Activated CD4-positive, alpha-beta T cell treated with anti-CD3 and anti-CD28 coated beads for 1 hour (primary cell): ENCODE results near the gene SRP68.
"Not testable (repeated sequence)": the region's sequence is repeated elsewhere in the genome, so short reads cannot be mapped to it uniquely, and the experiment has no call there.

Experiments
- DNase-seq: peaks from one replicate; pipeline ENCODE4 v3.0.0-alpha.2; 2020

SRP68 gene

DNA sequence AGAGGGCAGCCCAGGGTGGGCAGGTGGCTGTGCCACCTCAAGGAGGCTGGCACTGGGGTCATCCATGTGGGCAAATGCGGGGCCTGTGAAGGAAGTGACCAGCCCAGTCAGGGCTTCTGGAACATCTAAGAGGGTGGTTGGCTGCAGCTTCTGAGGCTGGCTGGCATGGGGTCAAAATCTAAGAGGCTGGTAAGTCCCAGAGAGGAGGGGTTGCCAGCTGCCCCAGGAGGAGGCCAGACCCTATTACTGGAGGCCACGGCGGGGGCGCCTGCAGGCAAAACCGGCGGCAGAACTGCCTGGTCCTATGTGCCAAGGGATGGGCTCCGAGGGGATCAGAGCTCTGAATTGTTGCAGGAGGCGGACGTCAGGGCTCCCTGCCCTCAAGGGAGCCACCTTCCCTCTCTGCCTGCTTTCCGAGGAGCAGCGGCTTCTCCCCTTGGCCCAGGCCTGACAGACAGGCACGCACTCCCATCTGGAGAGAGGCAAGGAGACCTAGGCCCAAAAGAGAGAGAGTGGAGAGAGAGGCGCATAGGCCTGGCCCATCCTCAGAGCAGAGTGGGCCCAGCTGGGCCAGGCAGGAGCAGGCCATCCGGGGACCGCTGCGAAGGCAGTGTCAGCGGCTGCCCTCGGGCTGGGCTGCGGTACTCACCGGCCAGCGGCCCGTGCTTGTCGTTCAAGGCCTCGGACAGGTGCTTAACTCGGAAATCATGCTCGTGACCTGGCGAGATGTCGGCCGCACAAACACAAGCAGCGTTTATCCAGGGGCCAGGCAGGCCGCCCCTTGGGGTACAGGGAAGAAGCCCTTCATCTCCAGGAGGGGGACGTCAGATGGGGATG is 17.6 kb upstream of the SRP68 start:
- no peak for DNase-seq

DNA sequence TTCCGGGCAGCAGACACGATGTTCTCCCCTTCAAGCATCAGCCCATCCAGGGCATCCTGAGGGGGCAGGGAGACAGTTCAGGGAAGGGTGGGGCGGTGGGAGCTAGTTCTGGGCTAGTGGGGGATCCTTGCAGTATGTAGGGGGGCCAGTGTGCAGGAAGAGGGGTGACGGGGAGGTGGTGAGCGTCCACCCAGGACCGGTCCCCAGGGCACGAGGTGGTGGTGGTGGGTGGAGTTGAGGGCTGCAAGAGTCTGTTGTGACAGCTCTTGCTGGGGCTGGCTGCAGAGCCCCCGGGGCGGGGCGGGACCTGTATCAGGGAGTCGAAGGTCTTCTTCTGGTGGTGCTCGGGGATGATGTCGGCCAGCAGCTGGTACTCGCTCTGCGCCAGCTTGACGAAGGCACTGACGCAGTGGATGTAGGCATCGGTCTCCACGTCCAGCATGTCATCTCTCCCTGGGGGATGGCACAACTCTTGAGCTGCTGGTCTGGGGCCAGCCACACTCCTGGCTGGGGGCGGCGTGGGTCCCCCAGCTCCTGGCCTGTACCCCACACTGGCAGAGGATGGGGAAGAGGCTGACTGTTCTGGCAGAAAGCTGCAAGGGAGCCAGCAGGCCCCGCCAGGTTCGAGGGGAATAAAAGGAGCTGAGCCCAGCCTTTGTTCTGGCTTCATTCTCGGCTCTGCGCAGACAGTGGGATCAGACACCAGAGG is 16.7 kb upstream of the SRP68 start:
- no peak for DNase-seq

DNA sequence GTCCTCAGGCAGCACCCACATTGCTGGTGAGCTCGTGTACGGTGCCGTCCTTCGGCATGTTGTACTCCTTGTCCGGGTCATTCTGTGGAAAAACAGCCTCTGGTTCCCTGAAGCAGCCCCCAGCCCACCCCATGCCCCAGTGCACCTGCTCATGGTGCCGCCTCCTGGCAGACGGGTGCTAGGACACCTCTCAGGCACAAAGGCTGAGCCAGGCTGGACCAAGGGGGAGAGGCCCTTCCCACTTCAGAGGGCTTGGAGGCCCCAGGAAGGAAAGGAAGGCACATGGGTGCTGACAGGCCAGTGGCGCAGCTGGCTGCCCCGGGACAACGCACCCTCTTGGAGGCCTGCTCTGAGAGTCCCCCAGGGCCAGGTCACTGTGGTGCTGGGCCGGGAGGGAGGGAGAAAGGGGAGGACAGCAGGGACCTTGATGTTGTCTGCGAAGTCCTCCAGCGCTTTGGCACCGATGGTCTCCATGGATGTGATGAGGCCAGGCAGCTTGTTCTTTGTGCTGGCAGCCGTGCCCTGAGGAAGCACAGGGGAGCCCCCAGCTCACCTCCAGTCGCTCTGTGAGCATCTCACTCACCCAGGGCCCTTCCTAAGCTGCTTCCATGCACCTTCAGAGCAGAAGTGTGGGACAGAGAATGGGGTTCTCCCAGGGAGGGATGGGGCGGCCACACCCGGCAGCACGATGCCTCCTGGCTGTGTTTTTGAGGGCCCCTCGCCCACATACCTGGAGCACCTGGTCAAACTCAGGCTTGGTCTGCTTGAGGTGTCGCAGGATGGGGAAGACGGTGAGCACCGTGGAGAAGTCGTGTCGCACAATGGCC is 15.9 kb upstream of the SRP68 start:
- no peak for DNase-seq

DNA sequence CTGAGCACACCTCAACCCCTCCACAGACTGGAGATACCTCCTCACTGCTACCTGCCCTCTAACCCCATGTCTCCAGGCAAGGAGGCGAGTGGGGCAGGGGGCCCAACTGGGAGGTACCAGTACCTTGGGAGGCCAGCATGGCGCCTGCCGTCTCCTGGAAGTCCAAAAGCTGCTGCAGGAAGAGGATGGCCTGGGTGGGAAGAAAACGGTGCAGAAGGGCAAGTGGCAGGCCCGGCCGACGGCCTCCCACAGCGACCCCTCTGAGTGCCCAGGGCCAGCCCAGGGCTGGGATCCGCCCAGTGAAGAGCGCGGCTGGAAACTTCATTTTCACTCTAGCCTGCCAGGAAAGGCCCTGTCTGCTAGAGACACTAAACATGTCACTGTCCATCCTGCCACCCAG is 15.2 kb upstream of the SRP68 start:
- no peak for DNase-seq

DNA sequence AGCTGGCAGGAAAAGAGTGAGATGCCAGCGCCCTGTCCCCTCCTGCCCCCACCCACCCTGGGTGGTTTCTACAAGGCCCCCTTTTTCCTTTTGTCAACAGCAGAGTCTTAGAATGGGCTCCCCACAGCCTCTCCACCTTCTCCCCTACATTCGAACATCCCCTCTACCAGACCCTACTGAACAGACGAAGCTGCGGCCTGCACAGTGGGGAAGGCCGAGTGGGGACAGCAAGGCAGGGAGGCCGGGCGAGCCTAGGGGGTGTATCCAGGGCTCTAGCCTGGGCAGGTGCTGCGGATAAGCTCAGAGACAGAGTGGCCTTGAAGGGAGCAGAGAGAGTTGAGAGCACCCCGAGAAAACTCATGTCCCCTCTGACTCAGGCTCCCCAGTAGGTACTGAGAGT is 14.1 kb upstream of the SRP68 start:
- no peak for DNase-seq

DNA sequence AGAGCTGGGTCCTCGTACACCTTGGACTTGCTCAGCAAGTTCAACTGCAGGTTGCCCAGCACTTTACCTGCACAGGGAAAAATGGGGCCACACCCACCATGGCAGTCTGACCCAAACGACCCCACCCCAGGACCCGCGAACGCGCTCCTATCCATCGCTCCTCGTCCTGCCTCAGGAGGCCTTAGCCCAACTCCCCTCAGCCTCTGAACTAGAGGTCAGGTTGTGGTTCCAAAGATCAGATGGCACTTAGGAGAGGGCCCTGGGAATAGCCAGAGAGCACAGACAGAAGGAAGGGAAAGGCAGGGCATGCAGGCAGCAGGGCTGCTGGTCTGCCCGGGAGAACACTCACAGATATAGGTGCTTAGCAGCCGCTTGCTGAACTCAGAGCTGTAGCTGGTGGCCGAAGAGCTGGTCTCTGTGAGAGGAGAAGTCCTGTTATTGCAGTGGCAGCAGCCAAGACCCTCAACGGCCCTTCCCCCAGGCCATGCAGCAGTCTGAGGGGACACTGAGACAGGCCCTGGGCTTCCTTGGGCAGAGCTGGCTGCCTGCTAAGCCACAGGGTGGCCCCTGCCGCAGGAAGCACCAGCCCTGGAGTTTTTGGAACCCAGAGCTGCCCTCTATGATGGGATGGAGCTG is 13.5 kb upstream of the SRP68 start:
- DNase-seq, result no peak

DNA sequence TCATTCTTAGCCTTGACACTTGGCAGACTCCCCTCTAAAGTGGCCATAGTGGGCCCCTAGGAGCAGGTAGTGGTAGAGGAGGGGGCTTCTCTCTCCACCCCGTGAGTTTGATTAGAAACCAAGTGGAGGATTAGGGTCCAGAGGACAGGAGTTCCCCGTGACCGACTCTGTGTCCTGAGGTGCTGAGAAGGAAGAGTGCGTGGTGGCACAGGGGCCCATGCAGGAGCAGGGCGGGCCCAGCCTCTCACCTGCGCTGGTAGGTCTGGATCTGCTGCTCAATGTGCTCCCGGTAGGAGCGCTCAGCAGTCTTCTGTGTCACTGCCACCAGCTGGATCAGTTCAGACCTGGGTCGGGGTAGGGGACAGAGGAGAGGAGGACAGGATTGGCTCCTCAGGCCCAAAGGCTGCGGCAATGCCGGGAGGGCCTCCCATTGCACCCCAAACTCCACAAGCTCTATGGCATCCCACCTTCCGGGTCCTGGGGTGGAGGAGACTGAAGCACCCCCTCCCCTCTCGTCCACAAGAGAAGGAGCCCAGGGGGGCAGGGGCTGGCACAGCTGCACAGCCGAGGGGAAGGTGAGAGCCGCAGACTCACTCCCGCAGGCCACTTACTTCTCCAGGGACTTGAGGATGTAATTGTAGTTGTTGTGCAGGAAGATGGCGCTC is 12.9 kb upstream of the SRP68 start:
- DNase-seq, result no peak

DNA sequence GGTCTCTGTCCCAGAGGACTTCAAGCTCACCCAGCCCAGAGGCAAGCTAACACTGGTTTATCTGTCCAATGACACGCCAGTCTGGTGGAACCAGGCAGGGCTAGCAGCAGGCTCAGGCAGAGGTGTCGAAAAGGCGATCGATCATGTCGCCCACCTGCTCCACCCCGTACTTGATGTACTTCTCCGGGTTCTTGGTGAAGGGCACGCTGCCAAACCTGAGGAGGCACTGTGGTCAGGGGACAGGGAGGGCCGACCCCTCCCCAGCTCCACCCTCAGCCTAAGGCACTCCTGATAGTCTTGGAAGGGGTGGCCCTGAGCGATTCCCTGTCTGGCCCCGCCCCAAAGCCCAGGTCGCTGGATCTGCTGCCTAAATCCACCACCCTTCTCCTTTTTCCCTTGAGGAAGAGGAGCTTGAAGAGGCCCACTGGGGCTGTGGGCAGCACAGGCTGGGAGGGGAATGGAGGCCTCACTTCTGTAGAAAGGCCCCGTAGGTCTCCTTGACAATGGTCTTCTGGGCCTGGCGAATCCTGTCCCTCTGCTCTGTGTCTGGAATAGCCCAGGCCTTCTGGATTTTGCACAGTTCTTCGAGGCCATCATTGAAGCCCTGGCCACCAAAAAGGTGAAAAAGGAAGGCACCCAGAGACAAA is 11.3 kb upstream of the SRP68 start:
- no peak for DNase-seq

DNA sequence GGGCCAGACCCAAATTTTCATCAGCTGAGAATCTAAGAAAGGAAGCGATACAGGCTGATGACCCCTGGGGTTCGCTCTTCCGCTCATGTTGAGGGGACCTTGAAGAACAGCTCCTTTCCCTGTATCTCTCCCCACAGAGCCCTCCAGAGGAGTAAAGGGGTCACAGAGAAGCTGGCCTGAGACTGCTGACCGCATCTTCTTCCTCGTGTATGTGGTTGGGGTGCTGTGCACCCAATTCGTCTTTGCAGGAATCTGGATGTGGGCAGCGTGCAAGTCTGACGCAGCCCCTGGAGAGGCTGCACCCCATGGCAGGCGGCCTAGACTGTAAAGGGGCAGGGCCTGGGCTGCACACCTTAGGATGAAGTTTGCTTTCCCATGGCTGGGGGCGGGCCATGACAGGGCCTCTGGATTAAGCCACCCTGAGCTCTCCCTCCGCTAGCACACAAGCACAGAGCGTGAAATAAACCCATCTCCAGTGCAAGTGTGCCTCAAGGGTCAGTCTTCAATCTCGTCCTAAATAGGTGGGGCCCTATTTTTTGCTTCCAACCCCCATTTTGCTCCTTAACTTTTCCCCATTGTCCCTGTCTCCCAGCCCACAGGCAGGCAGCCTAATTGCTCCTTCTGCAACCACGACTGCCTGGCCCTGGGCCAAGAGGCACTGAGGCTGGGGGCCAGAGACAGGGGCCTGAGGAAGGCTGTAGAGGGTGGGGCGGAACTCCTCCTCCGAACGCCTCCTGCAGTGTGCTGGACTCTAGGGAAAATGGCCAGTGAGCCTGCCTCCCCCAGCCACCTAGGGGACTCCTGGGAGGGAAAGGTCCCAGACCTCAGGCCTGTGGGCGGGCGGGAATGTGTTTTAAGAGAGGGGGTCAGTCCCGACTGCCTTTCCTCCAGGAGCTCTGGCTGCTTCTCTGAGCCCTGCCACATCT is 10.3 kb upstream of the SRP68 start:
- no peak for DNase-seq

DNA sequence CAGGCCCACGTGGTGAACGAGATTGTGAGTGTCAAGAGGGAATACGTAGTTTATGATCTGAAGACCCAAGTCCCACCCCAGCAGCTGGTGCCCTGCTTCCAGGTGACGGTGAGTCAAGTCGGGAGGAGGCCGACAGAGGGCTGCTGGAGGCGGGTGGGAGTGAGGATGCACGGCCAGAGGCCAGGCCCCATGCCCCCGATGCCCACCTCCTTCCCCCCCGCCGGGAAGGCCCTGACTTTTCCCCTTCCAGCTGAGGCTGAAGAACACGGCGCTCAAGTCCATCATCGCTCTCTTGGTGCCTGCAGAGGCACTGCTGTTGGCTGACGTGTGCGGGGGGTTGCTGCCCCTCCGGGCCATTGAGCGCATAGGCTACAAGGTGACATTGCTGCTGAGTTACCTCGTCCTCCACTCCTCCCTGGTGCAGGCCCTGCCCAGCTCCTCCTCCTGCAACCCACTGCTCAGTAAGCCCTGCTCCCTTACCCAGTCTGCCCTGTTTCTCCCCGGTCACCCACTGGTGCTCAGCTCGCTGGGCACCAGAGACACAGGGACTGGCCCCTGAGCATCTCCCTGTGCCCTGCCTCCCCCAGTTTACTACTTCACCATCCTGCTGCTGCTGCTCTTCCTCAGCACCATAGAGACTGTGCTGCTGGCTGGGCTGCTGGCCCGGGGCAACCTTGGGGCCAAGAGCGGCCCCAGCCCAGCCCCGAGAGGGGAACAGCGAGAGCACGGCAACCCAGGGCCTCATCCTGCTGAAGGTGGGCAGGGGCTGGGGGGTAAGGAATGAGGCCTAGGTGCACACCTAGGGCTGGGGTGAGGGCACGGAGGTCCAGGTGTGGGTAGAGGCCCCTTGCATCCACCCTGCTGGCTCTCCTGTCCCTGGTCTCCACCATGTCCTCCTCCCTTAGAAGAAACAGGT is 9.2 kb upstream of the SRP68 start:
- DNase-seq, result no peak

DNA sequence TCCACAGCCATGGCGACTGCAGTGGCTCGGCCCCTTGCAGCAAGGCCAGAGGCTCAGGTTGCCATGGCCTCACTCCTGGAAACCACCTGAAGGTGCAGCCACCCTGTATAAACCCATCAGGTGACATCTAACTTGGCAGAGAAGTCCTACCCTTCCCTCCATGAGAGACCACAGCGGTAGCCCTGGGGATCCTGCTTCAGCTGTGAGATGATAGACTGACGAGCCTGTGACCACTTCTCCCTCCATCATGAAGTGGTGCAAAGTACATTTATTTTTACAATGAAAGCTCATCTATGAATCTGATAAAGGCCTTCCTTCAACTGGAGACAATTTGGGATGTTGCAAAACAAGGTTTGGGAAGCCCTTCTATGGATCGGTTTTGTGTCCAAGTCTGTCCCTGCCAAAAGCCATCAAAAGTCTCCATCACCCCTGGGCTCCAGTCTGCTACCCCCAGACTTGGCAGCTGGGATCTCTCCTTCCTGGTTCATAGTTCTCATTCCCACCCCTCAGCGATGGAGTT is 8.5 kb upstream of the SRP68 start:
- no peak for DNase-seq

DNA sequence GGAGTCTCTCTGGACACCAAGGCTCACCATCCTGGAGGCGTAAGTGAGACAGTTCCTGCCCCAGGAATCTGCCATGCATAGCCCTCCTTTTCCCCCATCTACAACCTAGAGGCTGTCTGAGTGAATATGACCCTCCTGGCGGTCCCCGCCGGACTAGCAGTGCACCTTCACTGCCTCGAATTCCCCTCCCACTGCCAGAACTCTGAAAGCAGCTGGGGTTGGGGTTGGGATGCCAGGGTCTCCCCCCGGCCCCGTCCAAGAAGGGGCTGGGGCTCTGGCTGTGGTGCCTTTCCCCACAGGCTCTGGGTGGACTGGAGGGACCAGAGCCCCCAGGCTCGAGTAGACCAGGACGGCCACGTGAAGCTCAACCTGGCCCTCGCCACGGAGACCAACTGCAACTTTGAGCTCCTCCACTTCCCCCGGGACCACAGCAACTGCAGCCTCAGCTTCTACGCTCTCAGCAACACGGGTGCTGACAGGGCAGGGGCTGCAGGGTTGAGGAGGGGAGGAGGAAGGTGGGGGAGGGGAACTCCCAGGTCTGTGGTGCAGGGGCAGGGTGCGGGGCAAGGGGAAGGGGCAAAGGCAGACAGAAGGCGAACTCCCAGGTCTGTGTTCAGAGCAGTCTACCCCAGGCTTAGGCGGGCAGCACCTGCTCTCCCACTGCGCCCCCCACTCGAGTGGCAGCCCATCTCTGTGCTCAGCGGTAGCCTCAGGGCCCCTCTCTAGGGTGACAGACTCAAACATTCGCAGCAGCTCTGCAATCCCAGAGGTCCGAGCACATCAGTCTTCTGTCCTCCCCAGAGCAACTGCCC is 7.8 kb upstream of the SRP68 start:
- no peak for DNase-seq

DNA sequence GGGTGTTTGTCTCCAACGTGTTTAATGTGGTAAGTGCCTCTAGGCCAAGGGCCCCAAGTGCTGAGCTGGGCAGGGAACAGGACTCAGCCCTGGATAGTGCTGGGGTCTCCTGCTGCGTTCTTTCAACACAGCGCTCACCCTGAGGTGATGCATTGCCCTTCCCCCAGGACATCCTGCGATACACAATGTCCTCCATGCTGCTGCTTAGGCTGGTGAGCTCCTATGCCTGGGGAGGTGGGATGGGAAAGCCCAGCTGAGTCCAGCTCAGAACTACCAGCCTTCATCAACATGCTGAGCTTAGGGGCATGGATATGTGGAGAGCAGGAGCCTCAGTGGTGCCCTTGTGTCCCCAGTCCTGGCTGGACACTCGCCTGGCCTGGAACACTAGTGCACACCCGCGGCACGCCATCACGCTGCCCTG is 7.2 kb upstream of the SRP68 start:
- no peak for DNase-seq

DNA sequence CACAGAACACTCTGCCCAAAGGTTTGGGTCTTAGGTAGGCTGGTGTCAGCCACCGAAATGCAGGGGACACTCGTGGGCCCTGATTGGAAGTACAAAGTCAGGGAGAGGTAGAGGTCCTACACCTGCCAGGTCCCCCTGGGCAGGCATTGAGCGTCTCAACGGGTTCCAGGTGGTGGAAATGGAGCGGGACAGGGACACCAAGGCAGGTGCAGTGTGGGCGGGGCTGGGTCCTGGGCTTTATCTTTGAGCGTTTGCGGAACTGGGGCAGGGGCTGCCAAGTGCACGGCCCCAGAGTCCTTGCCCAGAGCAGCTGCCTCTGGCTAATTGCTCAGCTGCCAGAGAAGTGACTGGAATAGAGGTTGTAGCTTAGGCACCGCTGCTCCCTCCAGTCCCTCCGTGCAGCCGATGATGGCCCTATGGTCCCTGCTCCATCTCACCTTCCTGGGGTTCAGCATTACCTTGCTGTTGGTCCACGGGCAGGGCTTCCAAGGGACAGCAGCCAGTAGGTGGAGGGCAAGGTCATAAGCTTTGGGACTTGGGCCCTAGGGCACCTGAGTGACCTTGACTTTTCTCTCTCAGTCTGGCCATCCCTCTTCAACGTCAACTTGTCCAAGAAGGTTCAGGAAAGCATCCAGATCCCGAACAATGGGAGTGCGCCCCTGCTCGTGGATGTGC is 6.7 kb upstream of the SRP68 start, which contains the start of gene ZACN:
ZACN (plus strand) TSS at position 323 of the 675 bp plus-strand sequence; CDS start at position 406, 83 bp downstream.
- no peak for DNase-seq

DNA sequence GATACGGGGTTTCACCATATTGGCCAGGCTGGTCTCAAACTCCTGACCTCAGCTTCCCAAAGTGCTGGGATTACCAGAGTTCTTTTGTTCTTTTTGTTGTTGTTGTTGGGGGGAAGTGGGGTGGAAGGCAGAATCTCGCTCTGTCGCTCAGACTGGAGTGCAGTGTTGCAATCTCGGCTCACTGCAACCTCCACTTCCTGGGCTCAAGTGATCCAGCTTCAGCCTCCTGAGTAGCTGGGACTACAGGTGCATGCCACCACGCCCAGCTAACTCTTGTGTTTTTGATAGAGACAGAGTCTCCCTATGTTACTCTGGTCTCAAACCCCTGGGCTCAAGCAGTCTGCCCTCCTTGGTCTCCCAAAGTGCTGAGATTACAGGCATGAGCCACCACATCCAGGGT is 6.1 kb upstream of the SRP68 start:
- DNase-seq, result not testable (repeated sequence)

DNA sequence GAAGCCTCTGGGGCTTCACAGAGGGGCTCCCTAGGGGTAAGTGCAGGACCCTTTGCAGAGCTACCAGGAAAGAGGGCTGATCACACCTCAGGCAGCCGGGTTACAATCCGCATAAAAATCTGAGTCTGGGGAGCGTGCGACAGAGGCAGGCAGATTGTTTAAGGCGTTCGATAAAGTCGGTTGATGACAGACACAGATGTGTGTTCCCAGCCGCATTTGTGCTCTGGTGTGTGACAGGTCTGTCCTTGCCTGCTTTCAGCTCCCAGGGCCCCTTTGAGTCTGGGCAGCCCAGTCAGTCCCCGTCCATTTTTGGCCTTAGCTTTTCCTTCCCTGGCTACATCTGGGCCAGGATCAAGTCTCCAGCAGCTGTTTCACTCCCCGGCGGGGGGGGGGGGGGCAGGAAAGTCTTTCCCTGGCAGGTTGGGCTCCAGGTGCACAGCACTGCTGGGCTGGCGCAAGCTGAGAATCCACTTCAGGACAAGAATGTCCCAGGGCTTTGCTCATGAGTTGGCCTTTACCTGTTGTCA is 5.3 kb upstream of the SRP68 start:
- DNase-seq, result no peak

DNA sequence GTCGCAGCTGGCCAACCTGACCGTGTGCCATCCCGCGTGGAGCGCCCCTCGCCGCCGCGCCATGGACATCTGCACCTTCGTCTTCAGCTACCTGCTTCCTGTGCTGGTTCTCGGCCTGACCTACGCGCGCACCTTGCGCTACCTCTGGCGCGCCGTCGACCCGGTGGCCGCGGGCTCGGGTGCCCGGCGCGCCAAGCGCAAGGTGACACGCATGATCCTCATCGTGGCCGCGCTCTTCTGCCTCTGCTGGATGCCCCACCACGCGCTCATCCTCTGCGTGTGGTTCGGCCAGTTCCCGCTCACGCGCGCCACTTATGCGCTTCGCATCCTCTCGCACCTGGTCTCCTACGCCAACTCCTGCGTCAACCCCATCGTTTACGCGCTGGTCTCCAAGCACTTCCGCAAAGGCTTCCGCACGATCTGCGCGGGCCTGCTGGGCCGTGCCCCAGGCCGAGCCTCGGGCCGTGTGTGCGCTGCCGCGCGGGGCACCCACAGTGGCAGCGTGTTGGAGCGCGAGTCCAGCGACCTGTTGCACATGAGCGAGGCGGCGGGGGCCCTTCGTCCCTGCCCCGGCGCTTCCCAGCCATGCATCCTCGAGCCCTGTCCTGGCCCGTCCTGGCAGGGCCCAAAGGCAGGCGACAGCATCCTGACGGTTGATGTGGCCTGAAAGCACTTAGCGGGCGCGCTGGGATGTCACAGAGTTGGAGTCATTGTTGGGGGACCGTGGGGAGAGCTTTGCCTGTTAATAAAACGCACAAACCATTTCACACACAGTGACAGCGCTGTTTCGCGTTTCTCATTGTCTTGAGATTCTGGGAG is 4.7 kb upstream of the SRP68 start:
- no peak for DNase-seq
